ENCODE data around the gene ODF2. TPM values are rescaled to one million over a fixed set of nuclear protein-coding genes. Genes with fewer than 3 reads are reported as not detected.

Gene ODF2
- total and polyA plus RNA-seq, 2 of the 13 experiments (the other 11 are each of a cell fraction or from before 2014, with no cell fraction given), result 9.8 to 31.3 TPM

DNA sequence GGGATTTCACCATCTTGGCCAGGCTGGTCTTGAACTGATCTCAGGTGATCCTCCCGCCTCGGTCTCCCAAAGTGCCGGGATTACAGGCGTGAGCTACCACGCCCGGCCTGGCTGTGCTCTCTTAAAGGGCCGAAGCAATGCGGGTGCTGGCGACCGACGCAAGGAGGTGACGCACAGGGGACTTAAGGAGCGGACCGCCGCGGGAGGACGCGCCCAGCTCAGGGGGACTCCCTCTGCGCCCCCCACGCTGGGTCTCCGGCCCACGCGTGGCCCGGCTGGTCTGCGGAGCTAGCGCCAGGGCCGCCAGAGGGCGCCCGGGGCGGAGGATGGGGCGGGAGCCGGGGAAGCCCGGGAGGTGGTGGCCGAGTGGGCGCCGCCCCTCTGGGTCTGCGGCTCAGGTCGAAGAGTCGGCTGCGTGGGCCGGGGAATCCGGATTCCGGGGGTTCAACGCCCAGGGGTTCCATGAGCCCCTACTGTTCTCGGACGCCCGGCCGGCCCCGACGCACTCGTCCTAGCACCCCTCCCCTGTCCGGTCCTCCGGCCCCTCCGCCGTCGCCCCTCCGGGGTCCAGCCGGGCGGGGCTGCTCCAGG is 35.7 kb upstream of the ODF2 start (continued):
- TF ChIP-seq ZNF547 (CRISPR knock-in tag; IDR thresholded peaks at IDR 0.05) (peak; percentile 79; the same call in 1 of the 2 replicates), JARID2 (CRISPR knock-in tag; IDR thresholded peaks at IDR 0.05; ENCODE audit: insufficient replicate concordance) (peak; percentile 30), ZNF264 (CRISPR knock-in tag; IDR thresholded peaks at IDR 0.05) (no peak), SP4 (CRISPR knock-in tag; IDR thresholded peaks at IDR 0.05) (peak; percentile 51; the same call in 1 of the 2 replicates), NR2F6 (IDR thresholded peaks at IDR 0.05) (no peak), NR2F6 (CRISPR knock-in tag; IDR thresholded peaks at IDR 0.05) (no peak), ZSCAN25 (CRISPR knock-in tag; IDR thresholded peaks at IDR 0.05) (peak; percentile 48; the same call in 1 of the 2 replicates), ZNF546 (CRISPR knock-in tag; conservative IDR thresholded peaks at IDR 0.05) (peak; percentile 19; the same call in 1 of the 2 replicates), ZNF136 (CRISPR knock-in tag; IDR thresholded peaks at IDR 0.05; ENCODE audit: low read depth) (no peak), PHF21A (CRISPR knock-in tag; IDR thresholded peaks at IDR 0.05) (0 out of 2 replicates have a peak, but pooled peaks have one; percentile 44), GFI1 (CRISPR knock-in tag; IDR thresholded peaks at IDR 0.05; ENCODE audit: borderline replicate concordance) (0 out of 2 replicates have a peak, but pooled peaks have one; percentile 10), KLF15 (CRISPR knock-in tag; IDR thresholded peaks at IDR 0.05; ENCODE audit: borderline replicate concordance) (0 out of 2 replicates have a peak, but pooled peaks have one; percentile 30), ZNF274 (CRISPR knock-in tag; IDR thresholded peaks at IDR 0.05) (peak; percentile 41), FOXA3 (CRISPR knock-in tag; IDR thresholded peaks at IDR 0.05) (peak; percentile 11; the same call in 1 of the 2 replicates), ZNF460 (CRISPR knock-in tag; IDR thresholded peaks at IDR 0.05; ENCODE audit: borderline replicate concordance) (peak; percentile 49; the same call in 1 of the 2 replicates), HNRNPH1 (optimal IDR thresholded peaks at IDR 0.05; ENCODE audit: low read depth, low read length) (no peak), XRCC5 (optimal IDR thresholded peaks at IDR 0.05; ENCODE audit: low read length) (peak; percentile 75), MAZ (IDR thresholded peaks at IDR 0.05; ENCODE audit: borderline replicate concordance, low read depth, low read length) (peak; percentile 38; the same call in 1 of the 2 replicates), MAZ (CRISPR knock-in tag; IDR thresholded peaks at IDR 0.05; ENCODE audit: low read depth) (no peak), SPEN (CRISPR knock-in tag; IDR thresholded peaks at IDR 0.05; ENCODE audit: low read depth) (peak; percentile 56; the same call in 1 of the 2 replicates), MYC (CRISPR knock-in tag; IDR thresholded peaks at IDR 0.05; ENCODE audit: borderline replicate concordance) (peak; percentile 67; the same call in 1 of the 2 replicates), RBM39 (IDR thresholded peaks at IDR 0.05; ENCODE audit: low read depth, low read length, poor library complexity, severe bottlenecking) (peak; percentile 32), SRY (CRISPR knock-in tag; IDR thresholded peaks at IDR 0.05) (peak; percentile 78; the same call in 1 of the 2 replicates), BRCA1 (CRISPR knock-in tag; IDR thresholded peaks at IDR 0.05) (no peak), ZNF839 (CRISPR knock-in tag; IDR thresholded peaks at IDR 0.05; ENCODE audit: borderline replicate concordance) (peak; percentile 88; the same call in 1 of the 2 replicates)
- TF ChIP-seq, protein P1, sequence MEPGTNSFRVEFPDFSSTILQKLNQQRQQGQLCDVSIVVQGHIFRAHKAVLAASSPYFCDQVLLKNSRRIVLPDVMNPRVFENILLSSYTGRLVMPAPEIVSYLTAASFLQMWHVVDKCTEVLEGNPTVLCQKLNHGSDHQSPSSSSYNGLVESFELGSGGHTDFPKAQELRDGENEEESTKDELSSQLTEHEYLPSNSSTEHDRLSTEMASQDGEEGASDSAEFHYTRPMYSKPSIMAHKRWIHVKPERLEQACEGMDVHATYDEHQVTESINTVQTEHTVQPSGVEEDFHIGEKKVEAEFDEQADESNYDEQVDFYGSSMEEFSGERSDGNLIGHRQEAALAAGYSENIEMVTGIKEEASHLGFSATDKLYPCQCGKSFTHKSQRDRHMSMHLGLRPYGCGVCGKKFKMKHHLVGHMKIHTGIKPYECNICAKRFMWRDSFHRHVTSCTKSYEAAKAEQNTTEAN (CRISPR knock-in tag; conservative IDR thresholded peaks at IDR 0.05), result peak; percentile 36; the same call in 1 of the 2 replicates
- TF ChIP-seq, protein P2, sequence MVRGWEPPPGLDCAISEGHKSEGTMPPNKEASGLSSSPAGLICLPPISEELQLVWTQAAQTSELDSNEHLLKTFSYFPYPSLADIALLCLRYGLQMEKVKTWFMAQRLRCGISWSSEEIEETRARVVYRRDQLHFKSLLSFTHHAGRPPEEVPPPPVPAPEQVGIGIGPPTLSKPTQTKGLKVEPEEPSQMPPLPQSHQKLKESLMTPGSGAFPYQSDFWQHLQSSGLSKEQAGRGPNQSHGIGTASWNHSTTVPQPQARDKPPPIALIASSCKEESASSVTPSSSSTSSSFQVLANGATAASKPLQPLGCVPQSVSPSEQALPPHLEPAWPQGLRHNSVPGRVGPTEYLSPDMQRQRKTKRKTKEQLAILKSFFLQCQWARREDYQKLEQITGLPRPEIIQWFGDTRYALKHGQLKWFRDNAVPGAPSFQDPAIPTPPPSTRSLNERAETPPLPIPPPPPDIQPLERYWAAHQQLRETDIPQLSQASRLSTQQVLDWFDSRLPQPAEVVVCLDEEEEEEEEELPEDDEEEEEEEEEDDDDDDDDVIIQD (CRISPR knock-in tag; IDR thresholded peaks at IDR 0.05; ENCODE audit: low read depth), result no peak
- TF ChIP-seq, protein P3, sequence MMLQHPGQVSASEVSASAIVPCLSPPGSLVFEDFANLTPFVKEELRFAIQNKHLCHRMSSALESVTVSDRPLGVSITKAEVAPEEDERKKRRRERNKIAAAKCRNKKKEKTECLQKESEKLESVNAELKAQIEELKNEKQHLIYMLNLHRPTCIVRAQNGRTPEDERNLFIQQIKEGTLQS (CRISPR knock-in tag; IDR thresholded peaks at IDR 0.05), result peak; percentile 21; the same call in 1 of the 2 replicates
- TF ChIP-seq, protein P4, sequence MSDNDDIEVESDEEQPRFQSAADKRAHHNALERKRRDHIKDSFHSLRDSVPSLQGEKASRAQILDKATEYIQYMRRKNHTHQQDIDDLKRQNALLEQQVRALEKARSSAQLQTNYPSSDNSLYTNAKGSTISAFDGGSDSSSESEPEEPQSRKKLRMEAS (IDR thresholded peaks at IDR 0.05), result peak; percentile 58

All from HepG2 (cell line).